A673 (cell line): ENCODE measurements around the gene OAS1.

ENCODE experiments used
- EZH2 ChIP-seq: fragments of 200-600 bp; sonication (generic); IDR thresholded peaks from 2 replicates; pipeline ENCODE4 v1.6.1; 2017; ENCODE audit warnings: borderline replicate concordance, low read depth, mild to moderate bottlenecking, mixed read lengths, antibody characterized with exemption, low read length; ENCODE audit not compliant: poor library complexity, severe bottlenecking
- TF ChIP-seq, protein P1 (sequence below): fragments of 300-800, 200-600 bp; sonication (generic); conservative IDR thresholded peaks from 2 replicates; pipeline ENCODE4 v1.5.1; 2017; ENCODE audit warnings: low read depth, mild to moderate bottlenecking, antibody characterized with exemption, low read length, moderate library complexity, mixed read lengths

DNA sequence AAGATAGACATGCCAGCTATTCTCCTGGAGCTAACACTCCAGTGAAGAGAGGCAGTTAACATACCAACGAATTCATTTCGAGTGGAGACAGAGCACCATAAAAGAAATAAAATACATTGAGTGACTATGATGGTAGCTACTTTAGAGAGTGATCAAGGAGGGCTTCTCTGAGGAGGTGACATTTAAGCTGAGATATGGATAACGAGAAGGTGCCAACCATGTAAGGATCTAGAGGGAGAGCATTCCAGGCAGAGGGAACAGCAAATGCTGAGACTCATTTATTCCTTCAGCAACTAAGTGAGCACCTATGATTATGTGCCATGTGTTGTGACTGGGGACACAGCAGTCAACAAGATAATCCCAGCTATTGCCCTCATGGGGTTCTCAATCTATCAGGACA, 28.3 kb upstream of the OAS1 start:
- TF ChIP-seq, protein P1, sequence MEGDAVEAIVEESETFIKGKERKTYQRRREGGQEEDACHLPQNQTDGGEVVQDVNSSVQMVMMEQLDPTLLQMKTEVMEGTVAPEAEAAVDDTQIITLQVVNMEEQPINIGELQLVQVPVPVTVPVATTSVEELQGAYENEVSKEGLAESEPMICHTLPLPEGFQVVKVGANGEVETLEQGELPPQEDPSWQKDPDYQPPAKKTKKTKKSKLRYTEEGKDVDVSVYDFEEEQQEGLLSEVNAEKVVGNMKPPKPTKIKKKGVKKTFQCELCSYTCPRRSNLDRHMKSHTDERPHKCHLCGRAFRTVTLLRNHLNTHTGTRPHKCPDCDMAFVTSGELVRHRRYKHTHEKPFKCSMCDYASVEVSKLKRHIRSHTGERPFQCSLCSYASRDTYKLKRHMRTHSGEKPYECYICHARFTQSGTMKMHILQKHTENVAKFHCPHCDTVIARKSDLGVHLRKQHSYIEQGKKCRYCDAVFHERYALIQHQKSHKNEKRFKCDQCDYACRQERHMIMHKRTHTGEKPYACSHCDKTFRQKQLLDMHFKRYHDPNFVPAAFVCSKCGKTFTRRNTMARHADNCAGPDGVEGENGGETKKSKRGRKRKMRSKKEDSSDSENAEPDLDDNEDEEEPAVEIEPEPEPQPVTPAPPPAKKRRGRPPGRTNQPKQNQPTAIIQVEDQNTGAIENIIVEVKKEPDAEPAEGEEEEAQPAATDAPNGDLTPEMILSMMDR, result no peak
- no peak for TF ChIP-seq EZH2
